ENCODE measurements around the gene PLEKHG3.

PLEKHG3 gene

GRCh38 chr14:64768401-64769095 lies 64.3 kb downstream of the PLEKHG3 start:
- Histone ChIP-seq H3K36me3 (ENCODE audit: control insufficient read depth, low read length) (no peaks in the 10 kb centered on the region), H4K20me1 (ENCODE audit: control insufficient read depth, insufficient read depth, low read depth, low read length) (no peaks in the 10 kb centered on the region), H3K9me2 (replicated peaks; ENCODE audit: control insufficient read depth, low read length) (no peaks in the 10 kb centered on the region), H3K4me2 (ENCODE audit: low read length) (no peak overlapping the region), H3F3A (ENCODE audit: control insufficient read depth, insufficient read depth) (no peaks in the 10 kb centered on the region), H3K79me2 (ENCODE audit: control insufficient read depth, low read length) (no peaks in the 10 kb centered on the region), H3K27ac (ENCODE audit: low read depth, low read length) (no peak overlapping the region), H3K4me3 (ENCODE audit: low read length) (no peak overlapping the region), H3K4me1 (ENCODE audit: control insufficient read depth, low read length) (peaks cover 6% of the 10 kb centered on the region), H3K9me3 (ENCODE audit: control insufficient read depth, insufficient read depth, low read length) (no peaks in the 10 kb centered on the region), H3K27me3 (ENCODE audit: control insufficient read depth, low read length) (peaks cover 3% of the 10 kb centered on the region; the same call in 1 of the 2 replicates)
- no peak for TF ChIP-seq EZH2phosphoT487 (IDR thresholded peaks at IDR 0.05; ENCODE audit: borderline replicate concordance, low read length)
- no peak for TF ChIP-seq CTCF (IDR thresholded peaks at IDR 0.05; ENCODE audit: low read depth, low read length, poor library complexity, severe bottlenecking)

DNA sequence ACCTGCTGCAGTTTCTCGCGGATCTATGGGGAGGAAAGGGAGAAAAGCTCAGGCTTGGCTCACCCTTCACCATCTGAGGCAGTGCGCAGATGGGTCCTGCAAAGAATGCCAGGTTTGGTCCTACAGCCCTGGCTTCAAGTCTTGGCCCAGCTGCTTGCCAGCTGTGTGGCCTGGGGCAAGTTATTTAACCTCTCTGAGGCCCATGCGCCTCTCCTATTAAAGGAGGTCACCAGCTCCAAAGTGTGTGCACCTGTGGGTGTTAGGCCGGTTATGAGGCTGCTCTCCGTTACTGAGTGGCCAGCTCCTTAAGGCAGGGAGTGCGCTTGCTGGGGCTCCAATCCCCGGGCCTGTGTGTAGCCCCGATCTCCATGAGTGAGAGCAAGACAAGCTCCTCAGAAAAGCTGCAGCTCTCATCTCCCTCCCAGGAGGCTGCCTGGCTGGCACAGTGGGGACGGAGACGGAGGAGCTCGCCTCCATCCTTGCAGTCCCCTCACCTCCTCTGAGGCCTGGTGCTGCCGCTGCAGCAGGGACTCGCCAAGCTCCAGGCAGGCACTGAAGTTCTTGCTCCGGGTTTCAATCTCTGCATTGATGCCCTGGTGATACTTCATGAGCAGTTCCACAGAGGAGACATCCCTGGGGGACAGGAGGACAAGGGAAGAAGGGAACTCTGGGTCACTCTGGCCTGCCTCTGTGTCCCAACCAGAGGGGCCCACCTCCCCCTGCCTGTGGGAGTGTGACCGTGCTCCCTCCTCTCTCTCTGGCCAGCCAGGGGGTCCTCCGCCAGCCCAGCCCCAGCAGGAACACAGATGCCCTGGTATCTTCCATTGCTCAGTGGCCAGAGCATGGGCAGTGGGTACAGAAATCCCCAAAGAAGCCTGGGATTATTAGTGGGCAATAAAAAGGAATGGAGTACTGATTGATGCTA lies 65.1 kb downstream of the PLEKHG3 start:
- no peaks in the 10 kb centered on the region for H3K79me2 ChIP-seq (ENCODE audit: control insufficient read depth, low read length)
- H3K9me3 ChIP-seq (ENCODE audit: control insufficient read depth, insufficient read depth, low read length), result no peaks in the 10 kb centered on the region
- no peaks in the 10 kb centered on the region for H3K9me2 ChIP-seq (replicated peaks; ENCODE audit: control insufficient read depth, low read length)
- TF ChIP-seq EZH2phosphoT487 (IDR thresholded peaks at IDR 0.05; ENCODE audit: borderline replicate concordance, low read length), result no peak
- no peak for TF ChIP-seq CTCF (IDR thresholded peaks at IDR 0.05; ENCODE audit: low read depth, low read length, poor library complexity, severe bottlenecking)
- no peak overlapping the region for H3K4me2 ChIP-seq (ENCODE audit: low read length)
- H4K20me1 ChIP-seq (ENCODE audit: control insufficient read depth, insufficient read depth, low read depth, low read length), result no peaks in the 10 kb centered on the region
- H3F3A ChIP-seq (ENCODE audit: control insufficient read depth, insufficient read depth), result no peaks in the 10 kb centered on the region
- H3K36me3 ChIP-seq (ENCODE audit: control insufficient read depth, low read length), result no peaks in the 10 kb centered on the region
- no peaks in the 10 kb centered on the region for H3K27me3 ChIP-seq (ENCODE audit: control insufficient read depth, low read length)
- peaks cover 3% of the 10 kb centered on the region for H3K4me1 ChIP-seq (ENCODE audit: control insufficient read depth, low read length)
- H3K27ac ChIP-seq (ENCODE audit: low read depth, low read length), result no peak overlapping the region
- no peak overlapping the region for H3K4me3 ChIP-seq (ENCODE audit: low read length)

- Histone ChIP-seq H3K27ac (ENCODE audit: low read depth, low read length) (no peak overlapping the region), H3K4me1 (ENCODE audit: control insufficient read depth, low read length) (no peaks in the 10 kb centered on the region), H3K4me2 (ENCODE audit: low read length) (no peak overlapping the region), H4K20me1 (ENCODE audit: control insufficient read depth, insufficient read depth, low read depth, low read length) (no peaks in the 10 kb centered on the region), H3K4me3 (ENCODE audit: low read length) (no peak overlapping the region), H3K9me2 (replicated peaks; ENCODE audit: control insufficient read depth, low read length) (no peaks in the 10 kb centered on the region), H3K27me3 (ENCODE audit: control insufficient read depth, low read length) (no peaks in the 10 kb centered on the region), H3F3A (ENCODE audit: control insufficient read depth, insufficient read depth) (no peaks in the 10 kb centered on the region), H3K79me2 (ENCODE audit: control insufficient read depth, low read length) (no peaks in the 10 kb centered on the region), H3K9me3 (ENCODE audit: control insufficient read depth, insufficient read depth, low read length) (no peaks in the 10 kb centered on the region), H3K36me3 (ENCODE audit: control insufficient read depth, low read length) (no peaks in the 10 kb centered on the region)
- TF ChIP-seq CTCF (IDR thresholded peaks at IDR 0.05; ENCODE audit: low read depth, low read length, poor library complexity, severe bottlenecking), result no peak
- no peak for TF ChIP-seq EZH2phosphoT487 (IDR thresholded peaks at IDR 0.05; ENCODE audit: borderline replicate concordance, low read length)
These were observed 66.5 kb downstream of the PLEKHG3 start for GRCh38 chr14:64770751-64771150.
